Small intestine (tissue), 7 donors: ENCODE results near the gene FBXL20. TPM values are rescaled to one million over a fixed set of nuclear protein-coding genes. Genes with fewer than 3 reads are reported as not detected.
"Not testable (repeated sequence)": the region's sequence is repeated elsewhere in the genome, so short reads cannot be mapped to it uniquely, and the experiment has no call there.

ENCODE experiments used
- DNase-seq, 2 donors: peaks; one replicate each; pipeline versions ENCODE4 v3.0.0 to v3.0.0-alpha.2; 2013
- FAIRE-seq: peaks from 2 replicates; lab custom pipeline; 2012; peaks lifted over from hg19 to GRCh38; lab: Jason Lieb, UNC
- H3K27ac ChIP-seq, 3 donors: one replicate each; pipeline ENCODE4 v1.5.1; 2013; ENCODE audit warnings: low read length in 2 of 3, mild to moderate bottlenecking in 2 of 3, control low read depth in 1 of 3, inconsistent platforms in 1 of 3, low read depth in 1 of 3, moderate library complexity in 1 of 3
- H3K27me3 ChIP-seq, 3 donors: one replicate each; pipeline ENCODE4 v1.6.1; 2013; ENCODE audit warnings: low read length in 3 of 3, inconsistent platforms in 1 of 3; ENCODE audit not compliant: control insufficient read depth in 3 of 3, insufficient read depth in 3 of 3
- H3K36me3 ChIP-seq, 3 donors: one replicate each; pipeline ENCODE4 v1.6.1; 2013; ENCODE audit warnings: low read length in 3 of 3, inconsistent platforms in 1 of 3, low read depth in 1 of 3, mild to moderate bottlenecking in 1 of 3, moderate library complexity in 1 of 3; ENCODE audit not compliant: control insufficient read depth in 3 of 3, insufficient read depth in 2 of 3
- H3K4me1 ChIP-seq, 3 donors: one replicate each; pipeline ENCODE4 v1.6.1; 2013; ENCODE audit warnings: low read length in 2 of 3, inconsistent platforms in 1 of 3, low read depth in 1 of 3, mild to moderate bottlenecking in 1 of 3, moderate library complexity in 1 of 3; ENCODE audit not compliant: control insufficient read depth in 3 of 3, insufficient read depth in 2 of 3
- H3K4me3 ChIP-seq, 3 donors: one replicate each; pipeline ENCODE4 v1.5.1; 2013; ENCODE audit warnings: low read length in 3 of 3, control low read depth in 1 of 3, inconsistent platforms in 1 of 3, low read depth in 1 of 3, mild to moderate bottlenecking in 1 of 3, moderate library complexity in 1 of 3
- H3K9me3 ChIP-seq, 2 donors: one replicate each; pipeline ENCODE4 v1.6.1; 2013; ENCODE audit warnings: low read depth in 1 of 2, low read length in 1 of 2; ENCODE audit not compliant: control insufficient read depth in 2 of 2, insufficient read depth in 1 of 2
- WGBS, 3 donors: extraction: QIAGEN DNeasy Blood & Tissue Kit; methylation state at CpG; one replicate each; pipeline ENCODE4 v1.1.7; 2013; 5-methylcytosine and 5-hydroxymethylcytosine counted together
- polyA plus RNA-seq, 4 donors: library from polyadenylated mRNA; stranded (reverse) in 3 of 4; unstranded in 1 of 4; fragments of 200-250 nt in 3 of 4; fragments of 120-200 nt in 1 of 4; gene quantifications; one replicate each; pipeline versions ENCODE4 v1.2.1 to v1.2.3, GENCODE V29; 2013
- donor health status: healthy with polysubstance abuse.
- donor health status: control.
- donor health status: control.
- donor health status: Bipolar disorder and iron deficiency.
- donor health status: healthy.

The FBXL20 gene
- polyA plus RNA-seq, 4 donors = 1.9 to 10.4 (median 3.0) TPM

- Histone ChIP-seq H3K4me3 (no peak overlapping the region), H3K36me3 (peaks cover 0 to 2% (median 0%) of the 10 kb centered on the region in 3 donors), H3K4me1 (no peaks in the 10 kb centered on the region), H3K27me3 (no peaks in the 10 kb centered on the region), H3K9me3 (no peaks in the 10 kb centered on the region), H3K27ac (no peak overlapping the region)
- DNase-seq (no peak), FAIRE-seq (no peak)
- WGBS, 3 donors = 58 to 81% (median 78%) methylated on average over 2 of the region's 2 CpGs
Measured at GRCh38 chr17:39352986-39353385, 48.4 kb downstream of the FBXL20 start.

- Histone ChIP-seq H3K36me3 (peaks cover 0 to 2% (median 0%) of the 10 kb centered on the region in 3 donors), H3K27ac (no peak overlapping the region), H3K9me3 (no peaks in the 10 kb centered on the region), H3K4me1 (no peaks in the 10 kb centered on the region), H3K27me3 (no peaks in the 10 kb centered on the region), H3K4me3 (no peak overlapping the region)
- no peak for FAIRE-seq
- WGBS, 3 donors = 78 to 90% (median 88%) methylated on average over 4 of the region's 4 CpGs
- DNase-seq = no peak
Measured at GRCh38 chr17:39352511-39352910, 48.9 kb downstream of the FBXL20 start.

GRCh38 chr17:39351508-39351907 lies 49.9 kb downstream of the FBXL20 start:
- no peak overlapping the region for H3K4me3 ChIP-seq
- H3K4me1 ChIP-seq = no peaks in the 10 kb centered on the region
- no peak overlapping the region for H3K27ac ChIP-seq
- DNase-seq (peak; percentile 8 to 34), FAIRE-seq (no peak)
- H3K9me3 ChIP-seq = no peaks in the 10 kb centered on the region
- H3K27me3 ChIP-seq = no peaks in the 10 kb centered on the region
- peaks cover 0 to 2% (median 0%) of the 10 kb centered on the region in 3 donors for H3K36me3 ChIP-seq

- H3K27ac ChIP-seq = no peak overlapping the region
- no peak for DNase-seq
- H3K27me3 ChIP-seq = no peaks in the 10 kb centered on the region
- no peaks in the 10 kb centered on the region for H3K36me3 ChIP-seq
- FAIRE-seq = no peak
- no peaks in the 10 kb centered on the region for H3K9me3 ChIP-seq
- 74 to 87% (median 84%) methylated on average over 3 of the region's 3 CpGs for WGBS, 3 donors
- H3K4me3 ChIP-seq = no peak overlapping the region
- no peaks in the 10 kb centered on the region for H3K4me1 ChIP-seq
Measured at GRCh38 chr17:39349246-39349645, 52.2 kb downstream of the FBXL20 start.

- not testable (repeated sequence) for H3K4me1 ChIP-seq, FAIRE-seq, H3K27me3 ChIP-seq, H3K36me3 ChIP-seq, DNase-seq, H3K4me3 ChIP-seq, H3K9me3 ChIP-seq, H3K27ac ChIP-seq
- WGBS, 3 donors = 88 to 91% (median 91%) methylated on average over 5 of the region's 5 CpGs
Measured at GRCh38 chr17:39346863-39347262, 54.6 kb downstream of the FBXL20 start.

- FAIRE-seq = no peak
- peak; percentile 40 to 55 for DNase-seq
- 31 to 66% (median 46%) methylated on average over 3 of the region's 3 CpGs for WGBS, 3 donors
Measured at GRCh38 chr17:39341541-39341940, 59.9 kb downstream of the FBXL20 start.

GRCh38 chr17:39340731-39341130 lies 60.7 kb downstream of the FBXL20 start:
- Histone ChIP-seq H3K27ac (no peak overlapping the region), H3K4me3 (no peak overlapping the region), H3K27me3 (no peaks in the 10 kb centered on the region), H3K9me3 (no peaks in the 10 kb centered on the region), H3K4me1 (peaks cover 0 to 7% (median 0%) of the 10 kb centered on the region in 3 donors), H3K36me3 (peaks cover 0 to 14% (median 4%) of the 10 kb centered on the region in 3 donors)
- DNase-seq (no peak), FAIRE-seq (no peak)

More at GRCh38 chr17:39341541-39341940, 59.9 kb downstream of the FBXL20 start:
- Histone ChIP-seq H3K27ac (peak overlapping the region in 1 of 3 donors; percentile 12), H3K9me3 (no peaks in the 10 kb centered on the region), H3K36me3 (peaks cover 0 to 14% (median 4%) of the 10 kb centered on the region in 3 donors), H3K4me1 (peaks cover 0 to 7% (median 0%) of the 10 kb centered on the region in 3 donors), H3K27me3 (no peaks in the 10 kb centered on the region), H3K4me3 (no peak overlapping the region)

GRCh38 chr17:39339272-39339671 lies 62.2 kb downstream of the FBXL20 start:
- peaks cover 0 to 14% (median 4%) of the 10 kb centered on the region in 3 donors for H3K36me3 ChIP-seq
- DNase-seq (no peak), FAIRE-seq (no peak)
- WGBS, 3 donors = 72 to 97% (median 83%) methylated on average over 2 of the region's 2 CpGs
- H3K4me3 ChIP-seq = no peak overlapping the region
- H3K4me1 ChIP-seq = peaks cover 0 to 12% (median 0%) of the 10 kb centered on the region in 3 donors
- H3K27me3 ChIP-seq = no peaks in the 10 kb centered on the region
- no peak overlapping the region for H3K27ac ChIP-seq
- no peaks in the 10 kb centered on the region for H3K9me3 ChIP-seq

GRCh38 chr17:39337649-39338048 lies 63.8 kb downstream of the FBXL20 start:
- not testable (repeated sequence) for DNase-seq, H3K4me3 ChIP-seq, H3K27me3 ChIP-seq, FAIRE-seq, H3K9me3 ChIP-seq, H3K27ac ChIP-seq
- peaks cover 0 to 15% (median 4%) of the 10 kb centered on the region in 3 donors for H3K36me3 ChIP-seq
- peaks cover 0 to 12% (median 0%) of the 10 kb centered on the region in 3 donors for H3K4me1 ChIP-seq
- WGBS, 3 donors = 94 to 98% (median 97%) methylated on average over 12 to 26 of the region's 26 CpGs
